GM12873 (cell line): ENCODE results near the gene MAPKAP1.

Source experiments
- CTCF ChIP-seq: IDR thresholded peaks from 2 replicates; pipeline ENCODE4 v1.5.1; 2012; ENCODE audit warnings: low read depth, mild to moderate bottlenecking, moderate library complexity, low read length, control low read depth; ENCODE audit not compliant: insufficient read depth; ENCODE audit errors: missing control alignments

Gene MAPKAP1

GRCh38 chr9:125681657-125682056 lies 25.4 kb downstream of the MAPKAP1 start:
- TF ChIP-seq CTCF, result no peak

GRCh38 chr9:125681086-125681622 lies 25.9 kb downstream of the MAPKAP1 start:
- TF ChIP-seq CTCF, result no peak

GRCh38 chr9:125680445-125680844 lies 26.6 kb downstream of the MAPKAP1 start:
- TF ChIP-seq CTCF, result no peak

GRCh38 chr9:125679597-125680189 lies 27.3 kb downstream of the MAPKAP1 start:
- no peak for TF ChIP-seq CTCF

GRCh38 chr9:125674981-125675973 lies 31.7 kb downstream of the MAPKAP1 start:
- TF ChIP-seq CTCF, result no peak

- no peak for TF ChIP-seq CTCF
Measured at GRCh38 chr9:125672876-125673275, 34.1 kb downstream of the MAPKAP1 start.

- no peak for TF ChIP-seq CTCF
Measured at GRCh38 chr9:125663127-125663526, 43.9 kb downstream of the MAPKAP1 start.
